IMR-90 (cell line): ENCODE results near the gene TOE1. TPM values are rescaled to one million over a fixed set of nuclear protein-coding genes. Genes with fewer than 3 reads are reported as not detected.

Experiments
- ATAC-seq: fragments of 200-7000 bp; cut with Tn5 transposase; 2 replicates; pipeline ENCODE4 v1.9.1; 2020; ENCODE audit warnings: low read depth, mild to moderate bottlenecking, moderate library complexity
- BruUV-seq: library from RNA; stranded (reverse); fragments of 400-500 nt; replicated peaks from 2 replicates; lab custom pipeline; 2021; lab: Mats Ljungman, UMichigan
- CTCF ChIA-PET: fragments of 300-600 bp; formaldehyde crosslinking; extraction: SDS; loops from one replicate; lab custom pipeline; 2021; ENCODE audit warnings: antibody characterized with exemption; lab: Yijun Ruan, JAX
- POLR2A ChIA-PET: fragments of 300-600 bp; sonication (Branson Sonifier 250); formaldehyde crosslinking; loops from one replicate; lab custom pipeline; 2022; ENCODE audit warnings: antibody characterized with exemption; ENCODE audit not compliant: unreplicated experiment; lab: Charles Lee
- DNase-seq: peaks from one replicate; pipeline ENCODE4 v3.0.0; 2013
- H2AFZ ChIP-seq: replicated peaks from 2 replicates; pipeline ENCODE3; 2013; ENCODE audit warnings: low read length, mild to moderate bottlenecking; ENCODE audit not compliant: poor library complexity
- H2AK5ac ChIP-seq: 2 replicates; pipeline ENCODE4 v1.6.1; 2013; ENCODE audit warnings: low read depth, low read length, inconsistent platforms
- H2AK9ac ChIP-seq: replicated peaks from 2 replicates; pipeline ENCODE3; 2013; ENCODE audit warnings: mild to moderate bottlenecking, low read depth, low read length, moderate library complexity; ENCODE audit not compliant: poor library complexity
- H2BK120ac ChIP-seq: 2 replicates; pipeline ENCODE4 v1.6.1; 2013; ENCODE audit warnings: low read depth, low read length, inconsistent platforms
- H2BK15ac ChIP-seq: 3 replicates; pipeline ENCODE4 v1.6.1; 2013; ENCODE audit warnings: low read depth, low read length, inconsistent platforms
- H2BK20ac ChIP-seq: 2 replicates; pipeline ENCODE4 v1.6.1; 2013; ENCODE audit warnings: low read depth, mild to moderate bottlenecking, inconsistent platforms, low read length, moderate library complexity
- H2BK5ac ChIP-seq: 2 replicates; pipeline ENCODE4 v1.6.1; 2013; ENCODE audit warnings: mild to moderate bottlenecking, low read depth, low read length, inconsistent platforms; ENCODE audit not compliant: poor library complexity, severe bottlenecking
- H3K14ac ChIP-seq: replicated peaks from 2 replicates; pipeline ENCODE4 v1.6.1; 2013; ENCODE audit warnings: low read depth, low read length, inconsistent platforms
- H3K18ac ChIP-seq: 2 replicates; pipeline ENCODE4 v1.6.1; 2013; ENCODE audit warnings: low read depth, low read length, control low read depth
- H3K23ac ChIP-seq: 2 replicates; pipeline ENCODE4 v1.6.1; 2013; ENCODE audit warnings: low read depth, low read length, inconsistent platforms
- H3K27ac ChIP-seq: 2 replicates; pipeline ENCODE4 v1.5.1; 2013; ENCODE audit warnings: mild to moderate bottlenecking, control low read depth, low read length; ENCODE audit not compliant: insufficient read depth
- H3K27me3 ChIP-seq: 2 replicates; pipeline ENCODE4 v1.6.1; 2013; ENCODE audit warnings: low read length; ENCODE audit not compliant: control insufficient read depth, insufficient read depth
- H3K36me3 ChIP-seq: 2 replicates; pipeline ENCODE4 v1.6.1; 2013; ENCODE audit warnings: low read length, mixed read lengths; ENCODE audit not compliant: control insufficient read depth, insufficient read depth
- H3K4ac ChIP-seq: 2 replicates; pipeline ENCODE4 v1.6.1; 2013; ENCODE audit warnings: low read depth, low read length, inconsistent platforms
- H3K4me1 ChIP-seq: 2 replicates; pipeline ENCODE4 v1.6.1; 2013; ENCODE audit warnings: low read length, mixed read lengths; ENCODE audit not compliant: control insufficient read depth, insufficient read depth
- H3K4me2 ChIP-seq: 2 replicates; pipeline ENCODE4 v1.6.1; 2013; ENCODE audit warnings: low read depth, mild to moderate bottlenecking, control low read depth, low read length, moderate library complexity
- H3K4me3 ChIP-seq: 2 replicates; pipeline ENCODE4 v1.5.1; 2013; ENCODE audit warnings: low read depth, mild to moderate bottlenecking, control low read depth, low read length, moderate library complexity; ENCODE audit not compliant: insufficient read depth
- H3K56ac ChIP-seq: 2 replicates; pipeline ENCODE4 v1.6.1; 2013; ENCODE audit warnings: low read length, inconsistent platforms; ENCODE audit not compliant: insufficient read depth; ENCODE audit errors: extremely low read depth
- H3K79me1 ChIP-seq, 2 experiments: 2 replicates each; pipeline ENCODE4 v1.6.1; 2013; ENCODE audit warnings: low read length in 2 of 2, inconsistent platforms in 1 of 2, low read depth in 1 of 2
- H3K9ac ChIP-seq: 2 replicates; pipeline ENCODE4 v1.6.1; 2013; ENCODE audit warnings: low read depth, low read length, control low read depth
- H3K9me1 ChIP-seq: 2 replicates; pipeline ENCODE4 v1.6.1; 2013; ENCODE audit warnings: low read length, inconsistent platforms; ENCODE audit not compliant: insufficient read depth
- H3K9me3 ChIP-seq: 2 replicates; pipeline ENCODE4 v1.6.1; 2013; ENCODE audit warnings: low read length; ENCODE audit not compliant: control insufficient read depth, insufficient read depth
- H4K20me1 ChIP-seq: 2 replicates; pipeline ENCODE4 v1.6.1; 2013; ENCODE audit warnings: low read length, inconsistent platforms; ENCODE audit not compliant: insufficient read depth
- H4K5ac ChIP-seq: 2 replicates; pipeline ENCODE4 v1.6.1; 2013; ENCODE audit warnings: mild to moderate bottlenecking, low read depth, low read length, control low read depth
- H4K8ac ChIP-seq, 2 experiments: 2 replicates each; pipeline ENCODE4 v1.6.1; 2013; ENCODE audit warnings: low read depth in 2 of 2, low read length in 2 of 2, control low read depth in 1 of 2, inconsistent platforms in 1 of 2
- H4K91ac ChIP-seq: 2 replicates; pipeline ENCODE4 v1.6.1; 2013; ENCODE audit warnings: low read depth, low read length, inconsistent platforms; ENCODE audit not compliant: insufficient read depth
- BHLHE40 ChIP-seq: fragments of 150-350 bp; IDR thresholded peaks from 2 replicates; pipeline ENCODE4 v1.6.1; 2016; ENCODE audit warnings: mild to moderate bottlenecking, low read depth, low read length
- CEBPB ChIP-seq: IDR thresholded peaks from 2 replicates; pipeline ENCODE4 v1.6.1; 2012; ENCODE audit warnings: low read depth, low read length, improper control_type of control experiment
- CHD1 ChIP-seq: IDR thresholded peaks from 2 replicates; pipeline ENCODE4 v1.6.1; 2012; ENCODE audit warnings: low read depth, low read length, improper control_type of control experiment
- FOS ChIP-seq: fragments of 150-350 bp; IDR thresholded peaks from 2 replicates; pipeline ENCODE4 v1.6.1; 2016; ENCODE audit warnings: low read depth, low read length
- MAFK ChIP-seq: IDR thresholded peaks from 2 replicates; pipeline ENCODE4 v1.6.1; 2012; ENCODE audit warnings: low read depth, low read length, improper control_type of control experiment
- MAZ ChIP-seq: IDR thresholded peaks from 2 replicates; pipeline ENCODE4 v1.6.1; 2012; ENCODE audit warnings: low read depth, mild to moderate bottlenecking, low read length, improper control_type of control experiment, moderate library complexity, borderline replicate concordance
- MXI1 ChIP-seq: IDR thresholded peaks from 2 replicates; pipeline ENCODE4 v1.6.1; 2012; ENCODE audit warnings: low read depth, mild to moderate bottlenecking, low read length, moderate library complexity, borderline replicate concordance
- POLR2A ChIP-seq: IDR thresholded peaks from 2 replicates; pipeline ENCODE4 v1.6.1; 2012; ENCODE audit warnings: mild to moderate bottlenecking, low read depth, low read length
- RAD21 ChIP-seq: IDR thresholded peaks from 2 replicates; pipeline ENCODE4 v1.6.1; 2012; ENCODE audit warnings: low read length, improper control_type of control experiment
- RCOR1 ChIP-seq: IDR thresholded peaks from 2 replicates; pipeline ENCODE4 v1.6.1; 2012; ENCODE audit warnings: mild to moderate bottlenecking, low read length, improper control_type of control experiment; ENCODE audit not compliant: insufficient replicate concordance
- RFX5 ChIP-seq: IDR thresholded peaks from 2 replicates; pipeline ENCODE4 v1.8.0; 2012; ENCODE audit warnings: low read depth, mild to moderate bottlenecking, low read length, moderate library complexity
- WGBS, 2 experiments: methylation state at CpG; one replicate each; pipeline versions ENCODE4 v1.1.5 to v1.1.7; 2013; ENCODE audit warnings: missing lambda C conversion rate in 2 of 2; ENCODE audit not compliant: insufficient read length in 1 of 2; ENCODE audit errors: extremely low coverage in 2 of 2; 5-methylcytosine and 5-hydroxymethylcytosine counted together
- dilution Hi-C: fragments of 300-500 bp; cut with HindIII; formaldehyde crosslinking; loops from one replicate; pipeline ENCODE4 v1.14.3; 2018; ENCODE audit warnings: low sequenced_read_pairs; ENCODE audit not compliant: unreplicated experiment
- in situ Hi-C: fragments of 300-500 bp; cut with MboI; formaldehyde crosslinking; loops from 3 replicates; pipeline ENCODE4 v1.14.3; 2019; ENCODE audit warnings: low sequenced_read_pairs, inconsistent platforms, mixed read lengths
- intact Hi-C: fragments of 100-400 bp; cut with micrococcal nuclease; formaldehyde crosslinking; loops from 2 replicates; pipeline ENCODE4 v1.10.0; 2022
- polyA plus RNA-seq, 3 experiments: library from polyadenylated mRNA; depleted of rRNA; stranded (reverse); fragments of >200 nt; gene quantifications; 2 replicates each; pipeline ENCODE4 v1.2.3, GENCODE V29; 2012; ENCODE audit warnings: low replicate concordance in 1 of 3
- total RNA-seq: library from RNA; depleted of rRNA; stranded (reverse); fragments of >200 nt; gene quantifications from 2 replicates; pipeline ENCODE4 v1.2.3, GENCODE V29; 2012
- TF ChIP-seq, protein P1 (sequence below): fragments of 150-350 bp; IDR thresholded peaks from 2 replicates; pipeline ENCODE4 v1.6.1; 2016; ENCODE audit warnings: low read depth, mild to moderate bottlenecking, low read length, moderate library complexity, borderline replicate concordance
- TF ChIP-seq, protein P2 (sequence below): conservative IDR thresholded peaks from 2 replicates; pipeline ENCODE4 v1.5.1; 2012; ENCODE audit warnings: mild to moderate bottlenecking, low read depth, low read length, improper control_type of control experiment

The TOE1 gene
- total and polyA plus RNA-seq, 2 of the 4 experiments (the other 2 are of a cell fraction), result 15.5 to 18.6 TPM

DNA sequence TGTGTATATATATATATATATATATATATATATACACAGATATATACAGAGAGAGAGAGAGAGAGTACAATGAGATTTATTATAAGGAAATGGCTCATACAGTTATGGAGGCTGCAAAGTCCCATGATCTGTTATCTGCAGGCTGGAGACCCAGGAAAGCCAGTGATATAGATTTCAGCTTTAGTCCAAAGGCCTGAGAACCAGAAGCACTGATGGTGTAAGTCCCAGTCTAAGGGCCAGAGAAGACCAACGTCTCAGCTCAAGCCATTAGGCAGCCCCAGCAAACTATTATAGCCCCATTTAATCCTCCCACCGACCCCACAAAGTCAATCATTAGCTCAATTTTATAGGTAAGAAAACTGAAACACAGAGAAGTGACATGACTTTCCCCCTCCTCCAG is 48.3 kb upstream of the TOE1 start:
- no peak overlapping the region for H3K14ac ChIP-seq
- H2BK120ac ChIP-seq, result no peak overlapping the region
- H3K79me1 ChIP-seq, result no peaks in the 10 kb centered on the region
- BruUV-seq, result no TSS peak
- H4K20me1 ChIP-seq, result no peaks in the 10 kb centered on the region
- CTCF ChIA-PET, result interaction anchor here (1.2 to 1.7 kb wide), 2 partner anchors 9 to 12 kb away, joined by 5 to 7 read pairs; no protein-coding TSS in a partner anchor
- H4K91ac ChIP-seq, result no peak overlapping the region
- H4K8ac ChIP-seq, result no peak overlapping the region
- POLR2A ChIA-PET, result no interaction called here
- H3K4me2 ChIP-seq, result no peak overlapping the region
- no peak overlapping the region for H3K4ac ChIP-seq
- no CpG with 5 or more reads among the region's 2 CpGs for WGBS, 2 experiments
- no peak overlapping the region for H2AK9ac ChIP-seq
- in situ Hi-C loops (no loop called here), intact Hi-C loops (loop anchor here (5.0 kb wide), 1 partner anchor 254 kb away; no protein-coding TSS in a partner anchor), dilution Hi-C loops (no loop called here)
- ATAC-seq, result no peak
- no peaks in the 10 kb centered on the region for H3K27me3 ChIP-seq
- no peak overlapping the region for H2AFZ ChIP-seq
- no peak overlapping the region for H3K18ac ChIP-seq
- no peaks in the 10 kb centered on the region for H3K9me3 ChIP-seq
- no peak overlapping the region for H3K23ac ChIP-seq
- H4K5ac ChIP-seq, result no peak overlapping the region
- H3K9ac ChIP-seq, result no peak overlapping the region
- TF ChIP-seq RAD21 (no peak), POLR2A (no peak), BHLHE40 (no peak), RCOR1 (no peak), CEBPB (no peak), CHD1 (no peak), MAZ (no peak), FOS (no peak), MAFK (no peak), MXI1 (no peak), RFX5 (no peak)
- TF ChIP-seq, protein P1, sequence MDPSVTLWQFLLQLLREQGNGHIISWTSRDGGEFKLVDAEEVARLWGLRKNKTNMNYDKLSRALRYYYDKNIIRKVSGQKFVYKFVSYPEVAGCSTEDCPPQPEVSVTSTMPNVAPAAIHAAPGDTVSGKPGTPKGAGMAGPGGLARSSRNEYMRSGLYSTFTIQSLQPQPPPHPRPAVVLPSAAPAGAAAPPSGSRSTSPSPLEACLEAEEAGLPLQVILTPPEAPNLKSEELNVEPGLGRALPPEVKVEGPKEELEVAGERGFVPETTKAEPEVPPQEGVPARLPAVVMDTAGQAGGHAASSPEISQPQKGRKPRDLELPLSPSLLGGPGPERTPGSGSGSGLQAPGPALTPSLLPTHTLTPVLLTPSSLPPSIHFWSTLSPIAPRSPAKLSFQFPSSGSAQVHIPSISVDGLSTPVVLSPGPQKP, result no peak
- TF ChIP-seq, protein P2, sequence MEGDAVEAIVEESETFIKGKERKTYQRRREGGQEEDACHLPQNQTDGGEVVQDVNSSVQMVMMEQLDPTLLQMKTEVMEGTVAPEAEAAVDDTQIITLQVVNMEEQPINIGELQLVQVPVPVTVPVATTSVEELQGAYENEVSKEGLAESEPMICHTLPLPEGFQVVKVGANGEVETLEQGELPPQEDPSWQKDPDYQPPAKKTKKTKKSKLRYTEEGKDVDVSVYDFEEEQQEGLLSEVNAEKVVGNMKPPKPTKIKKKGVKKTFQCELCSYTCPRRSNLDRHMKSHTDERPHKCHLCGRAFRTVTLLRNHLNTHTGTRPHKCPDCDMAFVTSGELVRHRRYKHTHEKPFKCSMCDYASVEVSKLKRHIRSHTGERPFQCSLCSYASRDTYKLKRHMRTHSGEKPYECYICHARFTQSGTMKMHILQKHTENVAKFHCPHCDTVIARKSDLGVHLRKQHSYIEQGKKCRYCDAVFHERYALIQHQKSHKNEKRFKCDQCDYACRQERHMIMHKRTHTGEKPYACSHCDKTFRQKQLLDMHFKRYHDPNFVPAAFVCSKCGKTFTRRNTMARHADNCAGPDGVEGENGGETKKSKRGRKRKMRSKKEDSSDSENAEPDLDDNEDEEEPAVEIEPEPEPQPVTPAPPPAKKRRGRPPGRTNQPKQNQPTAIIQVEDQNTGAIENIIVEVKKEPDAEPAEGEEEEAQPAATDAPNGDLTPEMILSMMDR, result no peak
- no peaks in the 10 kb centered on the region for H3K4me1 ChIP-seq
- H3K27ac ChIP-seq, result no peak overlapping the region
- H2BK5ac ChIP-seq, result no peak overlapping the region
- no peak overlapping the region for H3K56ac ChIP-seq
- no peak for DNase-seq
- no peak overlapping the region for H3K4me3 ChIP-seq
- H2AK5ac ChIP-seq, result no peak overlapping the region
- H2BK15ac ChIP-seq, result no peak overlapping the region
- peaks cover 2% of the 10 kb centered on the region; the same call in 1 of the 2 replicates for H3K9me1 ChIP-seq
- H2BK20ac ChIP-seq, result no peak overlapping the region
- no peaks in the 10 kb centered on the region for H3K36me3 ChIP-seq
